GM19452 (cell line): Measurements from ENCODE around the gene RBBP6.

Source experiments
- ATAC-seq: cut with Tn5 transposase; IDR thresholded peaks from one replicate; pipeline ENCODE4 v1.9.1; 2021; ENCODE audit not compliant: unreplicated experiment

RBBP6 gene

DNA sequence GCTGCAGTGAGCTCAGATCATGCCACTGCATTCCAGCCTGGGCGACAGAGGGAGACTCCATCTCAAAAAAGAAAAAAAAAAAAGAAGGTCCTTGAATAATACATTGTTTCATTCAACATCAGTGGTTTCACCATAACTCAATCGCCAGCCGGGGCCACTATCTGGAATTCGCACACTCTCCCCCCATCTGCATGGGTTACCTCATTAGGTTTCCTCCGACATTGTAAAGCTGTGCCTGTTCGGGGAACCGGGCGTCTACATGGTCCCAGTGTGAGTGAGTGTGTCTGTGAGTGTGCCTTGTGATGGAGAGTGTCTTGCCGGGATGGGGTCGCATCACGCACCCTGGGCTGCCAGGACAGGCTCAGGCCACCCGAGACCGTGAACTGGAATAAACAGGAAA lies 16.6 kb upstream of the RBBP6 start:
- ATAC-seq, result no peak

DNA sequence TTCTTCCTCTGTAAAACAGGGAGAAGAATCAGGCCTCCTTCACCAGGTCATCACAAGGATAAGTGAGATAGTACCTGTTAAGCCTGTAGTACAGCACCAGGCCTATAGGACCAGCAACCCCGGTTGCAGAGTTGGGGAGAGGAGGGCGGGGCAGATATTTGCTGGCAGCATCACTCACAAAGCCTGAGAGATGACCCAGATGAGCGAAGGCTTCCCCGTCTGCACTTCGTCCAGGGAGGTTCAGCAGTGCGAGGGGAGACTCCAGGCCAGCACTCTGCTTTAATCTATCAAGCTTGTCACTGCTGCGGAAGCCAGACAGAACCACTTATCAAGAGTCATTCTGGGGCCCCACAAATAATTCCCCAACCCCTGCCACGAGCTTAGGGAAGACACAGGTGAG lies 15.8 kb upstream of the RBBP6 start:
- no peak for ATAC-seq

DNA sequence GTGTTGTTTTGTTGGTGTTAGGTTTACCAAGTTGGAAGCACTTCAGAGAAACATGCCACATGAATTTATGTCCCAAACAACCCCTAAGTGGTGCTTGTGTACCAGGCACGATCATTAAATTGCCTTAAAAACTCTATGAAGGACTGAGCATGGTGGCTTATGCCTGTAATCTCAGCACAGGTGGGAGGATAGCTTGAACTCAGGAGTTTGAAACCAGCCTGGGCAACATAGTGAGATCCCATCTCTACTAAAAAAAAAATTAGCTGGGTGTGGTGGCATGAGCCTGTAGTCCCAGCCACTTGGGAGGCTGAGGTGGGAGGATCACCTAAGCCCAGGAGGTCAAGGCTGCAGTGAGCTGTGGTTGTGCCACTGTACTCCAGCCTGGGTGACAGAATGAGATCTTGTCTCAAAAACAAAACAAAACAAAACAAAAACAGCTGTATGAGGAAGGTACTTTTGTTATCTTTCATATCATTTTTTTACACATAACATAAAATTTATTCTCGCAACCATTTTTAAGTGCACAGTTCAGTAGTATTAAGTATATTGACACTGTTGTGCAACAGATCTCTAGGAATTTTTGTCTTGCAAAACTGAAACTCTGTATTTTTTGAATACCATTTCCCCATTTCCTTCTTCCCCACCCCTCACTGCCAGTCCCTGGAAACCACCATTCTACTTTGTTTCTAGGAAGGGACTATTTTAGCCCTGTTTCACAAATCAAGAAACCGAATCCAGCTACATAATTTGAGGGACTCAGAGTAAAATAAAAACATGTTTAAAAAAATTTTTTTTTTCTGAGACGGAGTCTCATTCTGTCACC lies 14.3 kb upstream of the RBBP6 start:
- no peak for ATAC-seq

DNA sequence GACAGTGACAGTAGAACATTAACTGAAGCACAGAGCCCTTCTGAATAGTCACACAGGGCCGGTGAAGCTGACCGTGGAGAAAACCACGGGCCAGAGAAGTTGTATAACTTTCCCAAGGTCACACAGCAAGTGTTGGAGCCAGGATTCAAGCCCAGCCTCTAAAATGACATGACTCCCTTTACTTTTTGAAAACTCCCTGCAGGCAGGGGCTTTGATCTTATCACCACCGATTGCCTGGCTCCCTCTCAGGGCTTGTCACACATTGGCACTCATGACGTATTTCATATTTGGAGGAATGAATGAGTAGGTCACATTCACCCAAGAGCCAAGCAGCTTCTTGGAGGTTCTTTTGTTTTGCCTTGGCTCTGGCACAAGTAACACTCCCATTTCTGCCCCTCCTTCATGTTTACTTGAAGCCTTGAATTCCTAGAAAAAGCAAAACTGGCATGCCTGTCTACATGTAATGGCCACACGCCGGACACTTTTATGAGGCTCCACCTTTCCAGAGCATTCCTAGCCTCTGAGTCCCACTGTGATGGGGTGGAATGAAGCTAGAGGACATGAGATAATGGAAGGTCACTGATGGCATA lies 13.3 kb upstream of the RBBP6 start:
- ATAC-seq, result no peak

DNA sequence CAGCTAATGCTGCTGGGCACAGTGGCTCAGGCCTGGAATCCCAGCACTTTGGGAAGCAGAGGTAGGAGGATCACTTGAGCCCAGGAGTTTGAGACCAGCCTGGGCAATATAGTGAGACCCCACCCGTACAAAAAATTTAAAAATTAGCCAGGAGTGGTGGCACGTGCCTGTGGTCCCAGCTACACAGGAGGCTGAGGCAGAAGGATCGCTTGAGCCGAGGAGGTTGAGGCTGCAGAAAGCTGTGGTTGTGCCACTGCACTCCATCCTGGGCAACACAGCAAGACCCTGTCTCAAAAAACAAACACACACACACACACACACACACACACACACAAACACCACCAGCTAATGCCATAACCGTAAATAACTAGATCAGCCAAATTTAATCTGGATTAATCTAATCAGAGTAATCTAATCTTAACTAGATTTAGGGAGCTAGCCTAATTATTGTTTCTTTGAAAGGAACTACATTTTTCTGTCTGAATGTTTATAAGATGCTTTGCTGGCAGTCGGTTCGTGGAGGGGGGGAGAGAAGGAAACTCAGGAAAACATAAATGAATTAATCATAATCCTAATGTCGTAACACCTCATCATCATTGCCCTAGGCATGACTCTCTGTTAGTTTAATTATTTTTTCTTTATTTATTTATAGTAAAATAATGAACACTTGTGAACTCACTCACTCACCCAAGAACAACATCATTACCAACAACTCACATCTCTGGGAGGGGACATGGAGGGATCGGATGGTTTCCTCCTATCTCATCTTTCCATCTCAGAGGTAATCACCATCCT lies 12.5 kb upstream of the RBBP6 start:
- no peak for ATAC-seq

DNA sequence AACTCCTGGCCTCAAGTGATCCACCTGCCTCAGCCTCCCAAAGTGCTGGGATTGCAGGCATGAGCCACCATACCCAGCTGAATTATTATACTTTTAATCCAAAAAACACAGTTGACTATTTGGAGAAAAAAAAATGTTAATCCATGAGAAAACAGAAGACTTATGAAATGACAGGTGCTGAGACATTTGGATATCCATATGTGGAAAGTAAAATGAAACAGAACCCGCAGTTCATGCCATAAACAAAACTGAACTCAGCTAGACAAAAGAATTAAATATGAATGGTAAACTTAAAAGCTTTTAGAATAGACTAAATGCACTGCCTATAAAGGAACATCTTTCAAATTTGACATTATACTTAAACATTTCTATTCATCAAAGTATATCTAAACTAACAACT lies 8.2 kb upstream of the RBBP6 start:
- ATAC-seq, result no peak

DNA sequence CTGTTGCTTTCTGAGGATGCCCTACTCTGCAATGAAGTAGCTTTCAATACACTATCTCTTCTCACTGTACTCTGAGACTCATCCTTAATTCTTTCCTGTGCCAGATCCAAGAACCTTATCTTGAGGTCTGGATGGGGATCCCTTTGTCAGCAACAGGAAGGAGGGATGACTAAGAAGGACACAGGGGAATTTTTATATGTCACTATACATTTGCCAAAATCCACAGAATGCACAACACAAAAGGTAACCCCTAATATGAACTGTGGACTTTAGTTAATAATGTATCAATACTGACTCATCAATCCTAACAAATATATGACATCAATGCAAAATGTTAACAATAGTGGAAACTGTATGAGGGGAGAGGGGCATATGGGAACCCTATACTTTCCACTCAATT lies 4.7 kb upstream of the RBBP6 start:
- no peak for ATAC-seq

DNA sequence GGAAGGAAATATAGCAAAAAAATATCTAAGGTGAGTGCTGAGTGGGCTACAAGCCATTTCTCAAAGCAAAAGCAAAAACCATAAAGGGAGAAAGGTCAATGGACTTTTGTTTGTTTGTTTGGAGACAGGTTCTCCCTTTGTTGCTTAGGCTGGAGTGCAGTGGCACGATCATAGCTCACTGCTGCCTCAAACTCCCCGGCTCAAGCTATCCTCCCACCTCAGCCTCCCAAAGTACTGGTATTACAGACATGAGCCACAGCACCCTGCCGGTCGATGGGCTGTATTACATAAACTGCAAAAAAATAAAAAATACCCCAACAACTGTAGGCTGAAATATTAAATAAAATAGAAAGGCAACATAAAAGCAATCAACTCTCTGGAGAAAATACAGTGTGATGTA lies 3.5 kb upstream of the RBBP6 start:
- no peak for ATAC-seq

DNA sequence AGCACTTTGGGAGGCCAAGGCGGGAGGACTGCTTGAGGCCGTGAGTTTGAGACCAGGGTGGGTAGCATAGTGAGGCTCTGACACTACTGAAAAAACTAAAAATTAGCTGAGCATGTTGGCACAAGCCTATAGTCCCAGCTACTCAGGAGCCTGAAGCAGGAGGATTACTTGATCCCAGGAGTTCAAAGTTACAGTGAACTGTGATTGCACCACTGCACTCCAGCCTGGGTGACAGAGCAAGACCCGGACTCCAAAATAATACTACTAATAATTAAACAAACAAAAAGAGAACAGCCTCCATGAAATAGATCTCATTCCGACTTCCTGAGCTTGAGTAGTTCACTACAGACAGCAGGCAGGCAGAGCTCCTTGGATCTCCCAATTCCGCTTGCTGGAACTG lies 2.7 kb upstream of the RBBP6 start:
- no peak for ATAC-seq

DNA sequence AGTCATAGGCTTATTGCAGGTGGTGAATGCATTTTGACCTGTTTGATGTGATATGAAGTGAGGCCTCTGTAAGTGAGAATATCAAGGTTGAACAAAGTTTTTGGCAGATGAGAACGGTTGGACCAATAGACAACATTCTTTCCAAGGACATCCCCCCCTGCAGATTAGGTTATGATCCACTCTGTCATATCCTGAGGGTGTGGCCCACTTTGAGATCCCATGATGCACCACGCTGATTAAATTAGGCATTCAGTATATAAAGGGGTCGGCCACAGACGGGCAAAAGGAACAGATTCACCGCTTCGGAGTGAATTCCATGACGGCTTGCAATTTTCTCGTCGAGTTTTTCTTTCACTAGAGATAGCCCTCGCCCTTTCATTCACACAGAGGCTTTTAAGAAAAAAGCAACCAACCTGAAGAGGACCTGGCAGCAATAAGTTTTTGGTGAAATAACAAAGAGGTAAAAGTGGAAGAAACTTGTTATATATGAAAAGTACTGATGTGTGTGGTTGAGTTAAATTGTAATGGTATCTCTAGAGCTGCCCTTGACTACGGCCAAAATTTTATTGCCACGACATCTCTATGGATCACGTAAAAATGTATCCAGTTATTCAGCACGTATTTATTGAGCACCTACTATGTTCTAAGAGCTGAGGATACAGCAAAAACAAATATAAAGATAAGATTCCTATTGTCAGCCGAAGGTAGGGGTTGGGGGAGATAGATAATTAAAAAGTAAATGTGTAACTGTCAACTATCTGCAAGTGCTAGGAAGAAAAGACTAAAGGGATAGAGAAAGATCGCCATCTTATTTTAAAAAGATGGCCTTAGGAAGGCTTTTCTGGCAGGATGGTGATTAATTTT lies 1.7 kb upstream of the RBBP6 start:
- no peak for ATAC-seq

DNA sequence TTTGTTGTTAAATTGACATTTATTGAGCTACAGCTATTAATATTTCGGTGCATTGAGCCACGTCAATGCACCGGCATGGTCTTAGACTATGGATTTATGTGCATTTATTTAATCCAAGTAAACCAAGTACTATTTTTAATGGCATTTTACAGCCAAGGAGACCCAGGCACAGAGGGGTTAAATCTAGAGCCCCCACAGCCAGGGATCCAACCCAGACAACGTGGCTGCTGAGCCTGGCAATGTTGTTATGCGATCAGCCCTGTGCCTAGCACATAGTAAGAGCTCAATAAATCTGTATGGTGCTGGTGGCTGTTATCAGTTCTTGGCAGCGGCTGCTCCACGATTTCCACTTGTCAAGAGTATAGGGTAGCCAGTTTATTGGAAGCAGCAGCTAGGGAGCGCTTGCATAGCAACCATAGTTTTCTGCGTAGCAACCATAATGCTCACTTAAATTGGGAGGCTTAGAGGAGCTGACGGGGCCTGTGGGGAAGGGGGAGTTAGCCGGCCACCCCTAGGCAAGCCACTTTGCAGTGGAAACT lies 541 bp upstream of the RBBP6 start:
- no peak for ATAC-seq

DNA sequence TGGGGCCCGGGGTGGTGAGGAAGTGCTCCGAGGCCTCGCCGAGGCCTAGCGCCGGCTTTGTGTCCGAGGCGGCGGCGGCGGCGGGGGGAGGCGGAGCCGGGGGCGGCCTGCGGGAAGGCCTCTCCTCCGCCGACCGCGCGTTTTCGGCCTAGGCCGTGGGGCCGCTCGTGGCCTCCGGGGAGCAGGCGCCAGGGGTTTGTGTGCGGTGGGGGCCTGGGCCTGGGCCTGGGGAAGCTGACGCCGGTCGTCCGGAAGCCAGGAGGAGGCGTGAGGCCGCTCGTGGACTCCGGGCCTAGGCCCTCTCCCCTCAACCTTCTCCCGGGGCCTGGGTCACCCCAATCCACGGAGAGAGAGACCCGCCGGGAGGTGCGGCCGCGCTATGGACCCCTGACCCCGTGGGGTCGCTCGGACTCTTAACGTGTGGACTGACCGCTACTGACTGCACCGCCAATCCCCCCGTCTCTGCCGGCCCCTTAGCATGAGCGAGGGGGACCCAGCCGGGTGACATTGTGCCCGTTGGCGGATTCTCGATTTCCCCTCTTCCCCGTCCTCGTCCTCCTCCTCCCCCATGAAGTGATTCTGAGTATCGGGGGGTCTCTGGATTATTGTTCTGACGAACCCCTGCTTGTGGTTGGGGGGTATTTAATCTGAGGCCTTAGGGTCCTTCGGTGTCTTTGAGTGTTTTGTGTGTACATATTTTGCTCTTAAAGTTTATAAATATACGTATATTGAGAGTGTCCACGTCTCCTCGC lies 660 bp downstream of the RBBP6 start:
- peak; percentile 34 for ATAC-seq

DNA sequence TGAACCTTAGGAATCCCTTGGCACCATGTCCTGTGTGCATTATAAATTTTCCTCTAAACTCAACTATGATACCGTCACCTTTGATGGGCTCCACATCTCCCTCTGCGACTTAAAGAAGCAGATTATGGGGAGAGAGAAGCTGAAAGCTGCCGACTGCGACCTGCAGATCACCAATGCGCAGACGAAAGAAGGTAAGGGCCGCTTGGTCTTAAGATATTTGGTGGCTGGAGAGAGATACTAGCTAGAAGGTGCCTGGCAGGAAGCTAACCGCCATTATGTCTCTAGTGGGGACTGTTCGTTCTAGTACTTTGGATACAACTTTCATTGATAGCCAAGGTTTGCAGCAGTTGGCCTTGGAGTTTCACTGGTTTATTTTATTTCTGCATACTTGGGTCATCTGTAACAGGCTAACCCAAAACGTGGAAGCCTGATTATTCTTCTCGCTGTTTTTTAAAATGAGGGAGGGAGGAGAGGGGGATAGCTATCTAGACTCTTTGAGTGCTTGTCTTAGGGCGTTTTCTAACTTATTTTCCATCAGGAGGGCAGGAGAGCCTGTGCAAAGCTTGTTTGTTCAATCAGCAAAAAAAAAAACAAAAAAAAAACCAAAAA lies 1.3 kb downstream of the RBBP6 start:
- ATAC-seq, result no peak

DNA sequence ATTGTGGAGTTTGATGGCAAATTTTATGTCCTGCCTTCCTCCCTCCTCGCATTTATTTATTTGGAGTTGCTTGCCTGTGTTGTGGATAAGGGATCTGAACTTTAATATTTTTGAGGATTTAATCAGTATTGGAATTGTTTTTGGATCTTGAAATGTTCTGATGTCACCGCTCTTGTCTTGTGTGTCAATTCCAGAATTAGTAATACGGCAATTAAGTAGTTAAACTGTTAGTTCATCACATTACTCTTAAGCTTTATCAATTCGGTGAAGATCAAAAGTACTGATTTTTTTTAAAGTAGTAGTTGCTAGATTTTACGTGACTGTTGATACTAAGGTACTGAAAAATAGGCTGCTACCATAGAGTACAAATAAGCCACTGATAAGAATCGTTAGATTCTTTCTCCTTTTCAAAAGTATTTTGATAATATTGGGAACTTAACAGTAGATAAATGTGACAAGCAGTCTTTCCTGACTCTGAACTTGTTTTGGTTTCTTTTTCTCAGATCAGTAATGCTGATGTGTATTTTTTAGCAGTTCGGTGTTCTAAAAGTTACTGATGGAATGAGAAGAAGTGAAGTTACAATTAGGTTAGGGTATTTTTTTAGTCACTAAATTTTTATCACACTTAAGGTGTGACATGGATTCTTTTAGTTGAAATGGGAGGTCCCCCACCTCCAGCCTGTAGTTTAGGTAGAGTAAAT lies 2.0 kb downstream of the RBBP6 start:
- no peak for ATAC-seq

DNA sequence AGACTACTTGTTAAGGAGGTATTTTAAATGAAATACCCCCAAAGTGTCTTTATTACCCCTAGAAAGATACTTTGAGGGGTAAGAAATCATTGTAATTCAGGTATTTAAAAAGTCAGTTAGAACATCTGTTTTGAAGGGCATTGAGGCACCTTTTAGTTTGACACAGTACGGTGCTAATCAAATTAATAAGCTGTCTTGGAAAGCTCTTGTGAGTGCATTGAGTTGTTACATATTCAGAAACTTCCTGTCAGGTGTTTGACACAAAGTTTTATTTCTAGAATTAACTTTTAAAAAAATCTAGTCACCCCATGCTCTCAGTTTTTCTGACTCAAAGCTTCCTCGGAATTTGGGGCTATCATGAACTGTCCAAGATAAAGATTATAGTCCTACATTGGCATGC lies 4.6 kb downstream of the RBBP6 start:
- ATAC-seq, result no peak

DNA sequence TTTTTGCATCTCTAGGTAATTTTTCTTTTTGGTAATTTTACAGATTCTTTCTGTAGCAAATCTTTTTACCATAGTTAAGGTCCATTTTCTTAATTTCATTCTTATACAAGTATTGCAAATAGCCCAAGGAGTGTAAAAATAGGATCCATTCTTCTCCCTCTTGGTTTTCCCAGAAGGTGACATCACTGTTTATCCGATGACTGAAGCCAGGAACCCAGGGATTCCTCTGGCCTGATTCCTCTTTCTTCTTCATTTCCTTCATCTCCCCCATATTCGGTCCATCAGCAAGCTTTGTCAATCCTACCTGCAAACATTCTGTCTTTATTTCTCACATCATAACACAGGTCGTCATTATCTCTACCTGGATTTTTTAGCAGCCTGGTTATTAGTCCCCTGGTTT lies 5.3 kb downstream of the RBBP6 start:
- no peak for ATAC-seq

DNA sequence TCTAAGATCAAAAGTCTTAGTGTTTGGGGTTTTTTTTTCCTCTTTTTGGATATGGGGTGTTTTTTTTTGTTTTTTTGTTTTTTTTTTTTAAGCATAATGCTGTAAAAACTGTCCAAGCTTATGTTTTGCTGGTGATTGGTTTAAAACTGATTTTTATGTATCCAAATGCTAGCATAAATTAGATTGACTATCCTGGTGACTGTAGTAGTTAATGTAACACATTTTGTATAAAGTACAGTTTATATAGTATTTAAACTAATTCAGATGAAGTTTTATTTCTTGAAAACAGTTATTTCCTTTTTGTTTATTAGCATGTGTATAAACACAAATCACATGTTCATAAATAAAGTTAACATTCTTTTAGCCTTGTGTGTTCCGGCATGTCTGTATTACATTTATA lies 10.9 kb downstream of the RBBP6 start:
- ATAC-seq, result no peak

DNA sequence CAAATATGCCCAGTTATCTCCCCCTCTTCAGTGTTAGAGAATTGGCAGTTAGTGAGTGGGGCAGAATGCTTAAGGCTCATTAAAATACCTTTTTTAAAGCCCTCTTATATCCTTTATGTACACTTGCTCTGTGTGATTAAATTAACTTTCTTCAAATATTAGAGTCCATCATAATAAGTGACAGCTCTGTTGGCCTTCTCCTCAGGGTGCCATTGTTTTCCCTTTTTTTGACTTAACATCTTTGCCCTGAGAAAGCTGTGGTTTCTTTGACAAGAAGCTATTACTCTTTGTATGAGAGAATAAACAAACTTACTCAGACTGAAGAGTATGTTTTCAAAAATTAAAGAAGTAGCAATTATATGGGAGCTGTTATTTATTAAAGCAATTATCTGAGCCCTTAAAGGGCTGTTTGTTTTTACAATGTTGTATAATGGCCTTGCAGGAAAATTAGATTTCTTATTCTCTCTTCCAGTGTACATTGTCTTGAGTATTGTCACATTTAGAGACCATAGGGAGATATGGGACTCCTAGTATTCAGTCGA lies 13.4 kb downstream of the RBBP6 start:
- ATAC-seq, result no peak

DNA sequence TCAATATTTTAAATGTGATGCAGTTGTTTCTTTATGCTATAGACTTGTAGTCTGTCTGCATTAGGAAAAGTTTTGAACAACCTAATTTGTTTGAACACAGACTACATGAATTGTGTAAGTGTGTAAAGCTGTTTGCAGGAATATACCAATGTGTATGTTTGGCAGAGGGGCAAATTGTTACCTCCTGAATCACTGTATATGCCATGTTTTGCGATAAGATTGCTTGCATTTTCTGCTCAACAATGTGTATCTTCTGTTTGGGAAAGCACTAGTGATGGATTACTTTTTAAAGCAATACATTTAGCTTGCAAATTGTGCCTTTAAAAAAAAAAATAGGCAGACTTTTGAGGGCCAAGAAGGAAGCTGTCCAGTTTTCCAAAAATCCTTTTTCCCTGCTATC lies 14.6 kb downstream of the RBBP6 start:
- no peak for ATAC-seq
